Measurements from ENCODE around the gene CAB39L.
"Not testable (repeated sequence)": the region's sequence is repeated elsewhere in the genome, so short reads cannot be mapped to it uniquely, and the experiment has no call there.

CAB39L gene

DNA sequence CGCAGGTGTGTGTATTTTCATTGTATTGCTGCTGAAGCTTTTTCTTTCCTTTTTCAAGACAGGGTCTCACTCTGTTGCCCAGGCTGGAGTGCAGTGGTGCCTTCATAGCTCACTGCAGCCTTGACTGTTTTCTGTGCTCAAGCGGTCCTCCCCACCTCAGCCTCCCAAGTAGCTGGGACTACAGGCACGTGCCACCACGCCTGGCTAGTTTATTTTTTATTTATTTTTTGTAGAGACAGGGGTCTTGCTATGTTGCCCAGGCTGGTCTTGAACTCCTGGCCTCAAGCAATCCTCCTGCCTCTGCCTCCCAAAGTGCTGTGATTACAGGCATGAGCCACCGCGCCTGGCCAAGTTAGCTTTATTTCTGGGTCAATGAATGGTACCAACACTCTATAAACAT, 149.1 kb downstream of the CAB39L start:
- in situ Hi-C loops (cut with MboI; ENCODE audit: low sequenced_read_pairs): not testable (repeated sequence)

DNA sequence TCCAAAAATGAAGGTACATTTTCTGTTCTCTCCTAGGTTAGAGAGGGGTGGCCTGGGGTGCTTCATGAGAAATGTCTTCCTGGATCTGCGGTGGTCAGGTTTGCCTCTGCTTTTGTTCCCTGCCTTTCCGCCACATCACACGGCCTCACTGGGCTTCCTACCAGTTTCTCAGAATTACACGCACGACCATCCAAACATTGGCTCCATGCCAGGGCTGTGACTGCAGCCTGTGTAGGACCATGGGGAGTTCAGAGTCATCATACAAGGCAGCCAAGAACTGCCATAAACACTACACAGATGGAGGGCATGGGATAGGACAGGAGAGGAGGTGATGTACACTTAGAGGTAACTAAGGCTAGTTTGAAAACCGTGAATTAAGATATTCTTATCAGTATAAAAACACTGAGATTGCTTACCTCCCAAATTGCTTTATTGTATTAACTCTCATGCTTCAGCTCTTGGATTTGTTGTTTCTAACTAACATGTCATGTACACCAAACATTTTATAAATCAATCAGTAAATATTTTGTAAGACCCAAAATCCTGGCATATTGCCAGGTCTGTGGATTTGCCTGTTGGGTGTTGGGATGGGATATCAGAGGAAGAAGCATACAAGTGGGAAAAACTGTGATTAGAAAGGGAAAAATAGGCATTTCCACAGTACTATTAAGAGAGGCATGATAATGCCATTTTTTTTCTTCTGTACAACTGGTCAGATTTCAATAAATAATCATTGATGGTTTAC, 150.9 kb downstream of the CAB39L start:
- in situ Hi-C loops (cut with MboI; ENCODE audit: low sequenced_read_pairs): no loop called here

DNA sequence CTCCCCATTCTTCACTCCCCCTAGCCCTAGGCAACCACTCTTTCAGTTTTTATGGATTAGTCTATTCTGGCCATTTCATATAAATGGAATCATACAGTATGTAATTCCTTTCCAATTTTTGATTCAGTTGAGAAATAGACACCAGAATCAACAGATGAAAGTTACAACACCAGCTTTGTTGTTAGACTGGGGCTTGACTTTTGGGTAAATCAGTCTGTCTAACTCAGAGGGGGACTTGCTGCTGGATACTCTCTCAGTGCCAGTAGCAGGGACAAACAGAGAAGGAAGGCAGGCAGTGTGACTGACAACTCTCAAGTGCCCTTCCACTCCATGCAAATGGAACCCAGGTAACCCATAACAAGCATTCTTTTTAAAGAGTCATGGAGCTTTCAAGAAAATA, 155.4 kb downstream of the CAB39L start:
- in situ Hi-C loops (cut with MboI; ENCODE audit: low sequenced_read_pairs): no loop called here

DNA sequence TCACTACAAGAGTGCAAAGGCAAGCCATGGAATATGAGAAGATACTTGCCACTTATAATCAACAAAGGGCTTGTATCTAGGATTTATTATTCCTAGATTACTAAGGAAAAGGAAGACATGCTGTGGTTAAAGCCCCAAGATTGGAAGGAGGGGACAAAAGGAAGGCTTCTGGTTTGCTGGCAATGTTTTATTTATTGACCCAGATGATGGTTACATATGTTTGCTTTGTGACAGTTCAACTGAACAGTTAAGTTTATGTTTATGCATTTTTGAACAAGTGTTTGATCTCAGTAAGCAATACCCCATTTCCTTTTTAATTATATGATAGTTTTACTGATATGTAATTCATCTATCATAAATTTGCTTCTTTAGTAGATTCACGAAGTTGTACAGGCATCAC, 155.9 kb downstream of the CAB39L start:
- in situ Hi-C loops (cut with MboI; ENCODE audit: low sequenced_read_pairs): no loop called here

DNA sequence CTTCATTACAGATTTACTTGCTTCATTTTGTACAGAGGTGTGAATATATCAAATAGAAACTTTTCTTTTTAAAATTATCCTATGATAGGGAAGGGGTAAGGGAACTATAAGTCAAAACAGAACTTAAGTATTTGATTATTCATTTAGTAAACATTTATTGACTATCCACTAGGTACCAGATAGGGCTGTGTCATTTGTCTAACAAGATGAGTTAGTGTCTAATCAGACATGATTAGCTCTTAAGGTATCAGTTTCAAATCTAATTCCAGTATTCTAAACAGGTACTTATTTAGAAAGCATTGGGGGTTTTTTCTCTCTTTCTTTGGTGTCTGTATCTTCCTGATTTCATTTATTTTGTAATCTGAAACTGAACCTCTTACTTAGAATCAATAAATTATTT, 164.0 kb downstream of the CAB39L start:
- in situ Hi-C loops (cut with MboI; ENCODE audit: low sequenced_read_pairs): no loop called here

DNA sequence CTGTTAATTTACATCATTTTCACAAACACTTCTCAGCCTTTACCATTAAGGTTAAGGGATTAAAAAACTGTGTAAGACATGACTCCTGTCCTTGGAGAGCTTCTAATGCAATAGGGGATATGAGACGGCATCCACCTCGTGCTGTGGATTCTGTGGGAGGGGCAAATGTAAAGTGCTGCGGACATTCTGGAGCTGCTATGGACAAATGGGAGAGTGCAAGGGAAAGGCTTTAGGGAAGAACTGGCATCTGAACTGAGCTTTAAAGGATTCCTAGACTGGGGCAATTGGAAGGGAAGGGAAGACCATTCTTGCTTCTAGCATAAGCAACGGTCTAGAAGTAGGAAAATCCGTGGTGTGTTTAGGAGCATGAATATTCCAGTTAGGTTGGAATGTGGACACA, 164.8 kb downstream of the CAB39L start:
- in situ Hi-C loops (cut with MboI; ENCODE audit: low sequenced_read_pairs): no loop called here

DNA sequence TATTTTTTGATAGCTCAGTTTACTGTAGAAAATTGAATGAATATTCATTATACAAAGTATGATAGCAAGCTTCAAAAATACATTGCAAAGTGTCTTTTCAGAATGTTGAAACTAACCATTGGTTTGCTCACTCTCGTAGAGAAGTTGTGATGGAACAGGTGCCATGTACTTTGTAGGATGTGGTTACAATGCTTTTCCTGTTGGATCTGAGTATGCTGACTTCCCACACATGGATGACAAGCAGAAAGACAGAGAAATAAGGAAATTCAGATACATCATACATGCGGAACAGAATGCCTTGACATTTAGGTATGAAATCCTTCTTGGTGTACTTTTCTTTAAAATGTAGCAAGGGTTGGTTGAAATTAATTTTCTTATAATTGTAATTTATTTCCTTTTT, 165.7 kb downstream of the CAB39L start:
- in situ Hi-C loops (cut with MboI; ENCODE audit: low sequenced_read_pairs): no loop called here

DNA sequence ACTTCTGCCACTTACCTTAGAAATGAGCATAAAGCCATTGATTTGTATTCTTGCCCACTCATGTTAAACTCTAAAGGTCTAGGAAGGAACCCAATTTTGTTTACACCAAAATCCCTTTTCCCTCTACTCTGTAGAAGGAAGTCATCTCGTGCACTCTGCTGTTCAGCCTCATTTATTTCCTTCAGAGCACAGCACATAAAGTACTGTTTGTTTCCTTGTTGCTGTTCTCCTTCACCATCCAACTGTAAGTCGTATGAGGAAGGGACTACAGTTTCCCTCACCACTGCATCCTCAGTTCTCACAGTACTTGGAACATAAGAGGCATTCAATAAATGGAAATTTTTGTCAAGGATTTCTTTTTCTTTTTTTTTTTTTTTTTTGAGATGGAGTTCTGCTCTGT, 171.6 kb downstream of the CAB39L start:
- in situ Hi-C loops (cut with MboI; ENCODE audit: low sequenced_read_pairs): no loop called here

DNA sequence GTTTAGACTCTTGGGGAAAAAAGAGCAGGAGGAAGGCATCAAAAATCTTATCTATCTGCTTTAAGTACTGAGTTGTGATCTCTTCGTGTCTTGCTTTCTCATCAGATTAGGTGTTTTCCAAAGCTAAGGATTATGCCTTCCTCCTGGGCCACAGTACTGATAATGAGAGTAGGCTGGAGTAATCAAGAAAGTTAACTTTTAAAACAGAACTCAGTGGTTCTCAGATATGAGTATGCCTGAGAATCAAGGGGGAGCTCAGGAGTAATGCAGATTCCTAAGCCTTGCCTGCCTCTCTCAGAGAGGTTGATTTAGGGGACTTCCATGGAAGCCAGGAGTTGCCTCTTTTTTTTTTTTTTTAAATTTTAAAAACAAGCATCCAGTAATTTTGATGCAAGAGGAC, 172.6 kb downstream of the CAB39L start:
- in situ Hi-C loops (cut with MboI; ENCODE audit: low sequenced_read_pairs): no loop called here

DNA sequence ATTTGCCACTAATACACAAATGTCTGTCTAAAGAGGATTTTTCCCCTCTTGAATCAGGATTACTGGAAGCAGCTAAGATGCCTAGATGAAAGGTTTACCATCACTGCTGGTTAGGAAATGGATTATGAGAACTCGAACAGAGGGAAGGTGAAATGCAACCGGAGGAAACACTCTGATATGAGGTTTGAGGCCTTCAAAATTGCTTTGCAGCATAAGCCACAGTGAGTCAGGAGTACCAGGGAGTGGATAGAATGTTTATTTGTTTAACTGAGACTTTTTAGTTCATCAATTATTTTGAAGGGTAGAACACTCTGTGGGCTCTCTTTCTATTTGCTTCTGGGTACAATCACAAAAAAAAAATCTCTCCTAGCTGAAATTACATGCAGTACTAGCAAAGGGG, 178.0 kb downstream of the CAB39L start:
- in situ Hi-C loops (cut with MboI; ENCODE audit: low sequenced_read_pairs): no loop called here

DNA sequence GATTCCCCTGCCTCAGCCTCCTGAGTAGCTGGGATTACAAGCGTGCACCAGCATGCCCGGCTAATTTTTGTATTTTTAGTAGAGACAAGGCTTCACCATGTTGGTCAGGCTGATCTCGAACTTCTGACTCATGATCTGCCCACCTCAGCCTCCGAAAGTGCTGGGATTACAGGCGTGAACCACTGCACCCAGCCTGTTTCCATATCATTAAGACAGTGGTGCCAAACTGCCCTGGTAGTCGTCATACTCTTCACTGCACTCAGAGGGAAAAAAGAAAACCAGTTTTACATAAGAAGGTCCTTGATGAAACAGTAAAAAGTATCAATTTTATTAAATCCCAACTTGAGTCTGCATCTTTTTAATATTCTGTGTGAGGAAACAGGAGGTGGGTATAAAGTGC, 181.2 kb downstream of the CAB39L start:
- in situ Hi-C loops (cut with MboI; ENCODE audit: low sequenced_read_pairs): no loop called here

DNA sequence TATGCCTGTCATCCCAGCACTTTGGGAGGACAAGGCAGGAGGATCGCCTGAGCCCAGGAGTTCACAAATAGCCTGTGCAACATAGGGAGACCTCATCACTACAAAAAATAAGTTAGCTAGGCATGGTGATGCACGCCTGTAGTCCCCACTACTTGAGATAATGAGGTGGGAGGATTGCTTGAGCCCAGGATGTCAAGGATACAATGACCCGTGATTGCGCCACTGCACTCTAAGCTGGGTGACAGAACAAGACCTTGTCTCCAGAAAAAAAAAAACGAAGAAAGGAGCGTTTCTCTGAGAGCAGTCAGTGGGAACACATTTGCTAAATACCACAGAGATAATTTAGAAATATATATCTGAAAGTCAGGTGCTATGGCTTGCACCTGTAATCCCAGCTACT, 184.3 kb downstream of the CAB39L start:
- in situ Hi-C loops (cut with MboI; ENCODE audit: low sequenced_read_pairs): no loop called here

All from hTERT RPE-1 (cell line).